ENCODE results near the gene SOX30.

The SOX30 gene

DNA sequence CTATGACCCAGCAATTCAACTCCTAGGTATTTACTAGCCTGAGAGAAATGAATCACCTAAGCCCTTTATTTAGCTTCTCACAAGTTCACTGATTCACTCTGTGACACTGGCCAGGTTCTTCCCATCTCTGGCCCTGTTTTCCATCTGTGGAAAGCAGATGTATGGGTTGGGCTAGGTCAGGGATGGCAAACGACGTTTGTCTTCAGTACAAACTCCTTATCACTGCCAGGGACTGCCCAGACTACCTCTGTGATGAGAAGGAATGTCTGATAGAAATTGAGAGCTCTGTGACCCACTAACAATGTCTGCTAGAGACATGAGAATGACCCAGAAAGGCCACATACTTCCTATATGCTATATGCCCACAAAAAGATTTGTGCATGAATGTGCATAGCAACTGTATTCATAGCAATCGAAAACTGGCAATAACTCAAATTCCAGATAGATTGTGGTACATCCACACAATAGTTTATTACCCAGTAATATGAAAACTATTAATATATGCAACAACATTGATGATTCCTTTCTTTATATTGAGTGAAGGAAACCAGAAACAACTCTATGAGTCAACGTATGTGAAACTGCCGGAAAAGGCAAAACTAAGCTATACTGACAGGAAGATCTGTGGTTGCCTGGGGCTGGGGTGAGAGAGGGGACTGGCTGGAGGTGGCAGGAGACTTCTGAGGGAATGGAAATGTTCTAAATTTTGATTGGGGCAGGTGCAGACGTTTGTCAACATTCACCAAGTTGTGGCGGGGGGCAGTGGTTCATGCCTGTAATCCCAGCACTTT lies 44.7 kb downstream of the SOX30 start:
- no peak for DNase-seq (ENCODE audit: low spot score)

- no peak for DNase-seq (ENCODE audit: low spot score)
These were observed 46.2 kb downstream of the SOX30 start for GRCh38 chr5:157606046-157606445.

- DNase-seq (ENCODE audit: low spot score), result no peak
These were observed 48.7 kb downstream of the SOX30 start for GRCh38 chr5:157603333-157604190.

- no peak for DNase-seq (ENCODE audit: low spot score)
These were observed 49.7 kb downstream of the SOX30 start for GRCh38 chr5:157602505-157602904.

- DNase-seq (ENCODE audit: low spot score), result no peak
These were observed 52.0 kb downstream of the SOX30 start for GRCh38 chr5:157600252-157600651.

DNA sequence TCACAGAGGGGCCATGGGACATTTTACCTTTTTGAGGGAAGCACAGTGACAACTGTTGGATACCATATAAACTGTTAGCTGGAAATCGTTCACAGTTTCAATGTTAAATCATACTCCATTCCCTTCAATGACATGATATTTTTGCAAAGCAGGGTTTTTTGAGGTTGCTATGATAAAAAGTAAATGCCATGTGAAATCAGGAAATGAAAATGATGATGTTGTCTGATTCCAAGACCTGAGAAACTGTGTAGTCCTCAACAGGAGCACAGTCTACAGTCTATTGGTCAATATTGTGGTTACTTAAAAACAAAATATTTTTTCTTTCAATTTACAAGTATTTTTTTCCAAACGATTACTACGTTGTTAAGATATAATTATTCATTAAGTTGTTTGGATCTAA lies 52.7 kb downstream of the SOX30 start:
- DNase-seq (ENCODE audit: low spot score), result no peak

- DNase-seq (ENCODE audit: low spot score), result no peak
These were observed 53.8 kb downstream of the SOX30 start for GRCh38 chr5:157598350-157598936.

DNA sequence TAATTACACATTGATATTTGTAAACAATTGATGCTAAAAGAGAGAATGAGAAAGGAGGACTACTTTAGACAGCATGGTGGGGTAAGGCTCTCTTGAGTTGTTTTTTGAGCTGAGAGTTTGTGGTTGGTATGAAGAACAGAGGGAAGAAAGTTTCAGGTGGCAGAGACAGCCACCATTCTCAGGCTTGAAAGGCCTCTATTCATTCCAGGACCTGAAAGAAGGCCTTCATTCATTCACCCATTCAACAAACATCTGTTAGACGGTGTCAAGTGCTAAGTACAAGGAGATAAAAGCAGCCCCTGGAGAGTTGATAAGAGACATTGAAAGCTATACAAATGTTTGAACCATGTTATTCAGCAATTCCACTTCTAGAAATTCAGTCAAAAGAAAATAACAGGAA lies 55.0 kb downstream of the SOX30 start:
- DNase-seq (ENCODE audit: low spot score), result no peak

DNA sequence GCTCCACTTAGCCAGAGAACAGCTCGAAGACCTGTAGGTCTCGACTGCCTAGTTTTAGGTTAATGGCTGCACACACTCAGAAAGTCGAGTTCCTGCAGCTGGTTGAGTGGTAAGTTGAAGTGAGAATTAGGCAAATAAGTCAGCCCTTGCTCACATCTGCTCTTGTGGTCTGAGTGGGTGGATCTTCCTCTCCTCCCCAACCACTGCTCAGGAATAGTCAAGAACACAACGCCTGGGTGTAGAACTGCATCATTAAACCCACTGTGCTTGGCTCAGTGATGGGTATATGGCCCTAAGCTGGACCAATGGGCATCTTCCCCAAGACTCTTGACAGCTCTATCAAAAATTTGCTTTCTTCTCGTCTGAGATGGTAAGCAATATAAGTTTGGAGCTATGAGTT lies 55.8 kb downstream of the SOX30 start:
- no peak for DNase-seq (ENCODE audit: low spot score)

DNA sequence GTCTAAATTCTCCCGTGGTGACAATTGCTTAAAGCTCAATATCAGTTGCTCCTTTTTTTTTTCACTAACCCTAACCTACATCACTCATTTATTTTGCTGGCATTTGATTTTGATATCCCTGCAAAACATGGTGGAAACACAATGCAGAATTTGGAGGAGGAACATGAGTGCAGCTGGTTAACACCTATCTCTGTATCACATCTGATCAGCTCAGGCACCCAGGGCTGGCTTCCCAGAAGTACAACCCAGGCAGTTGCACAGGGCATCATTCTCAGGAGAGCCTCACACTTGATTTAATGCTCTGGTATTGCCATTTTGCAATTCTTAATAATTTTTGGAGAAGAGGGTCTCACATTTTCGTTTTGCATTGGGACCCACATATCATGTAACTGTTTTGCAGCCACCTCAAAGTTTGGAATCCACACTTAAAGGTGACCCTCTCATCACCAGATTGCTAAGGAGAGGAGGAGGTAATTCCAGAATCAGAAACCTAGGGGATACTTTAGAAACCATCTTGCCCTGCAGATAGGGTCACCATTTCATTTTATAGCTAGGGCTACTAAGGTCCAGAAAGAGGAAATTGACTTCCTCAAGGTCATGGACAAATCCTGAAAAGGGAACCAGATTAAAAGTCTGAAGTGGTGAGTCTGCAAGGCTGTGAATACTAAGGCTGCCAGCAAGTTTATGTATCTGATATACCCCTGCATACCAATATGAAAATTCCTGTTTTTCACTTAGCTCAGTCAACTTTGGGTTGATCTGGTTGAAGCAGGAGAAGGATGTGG lies 57.4 kb downstream of the SOX30 start:
- DNase-seq (ENCODE audit: low spot score), result no peak

- no peak for DNase-seq (ENCODE audit: low spot score)
These were observed 58.0 kb downstream of the SOX30 start for GRCh38 chr5:157594257-157594656.

DNA sequence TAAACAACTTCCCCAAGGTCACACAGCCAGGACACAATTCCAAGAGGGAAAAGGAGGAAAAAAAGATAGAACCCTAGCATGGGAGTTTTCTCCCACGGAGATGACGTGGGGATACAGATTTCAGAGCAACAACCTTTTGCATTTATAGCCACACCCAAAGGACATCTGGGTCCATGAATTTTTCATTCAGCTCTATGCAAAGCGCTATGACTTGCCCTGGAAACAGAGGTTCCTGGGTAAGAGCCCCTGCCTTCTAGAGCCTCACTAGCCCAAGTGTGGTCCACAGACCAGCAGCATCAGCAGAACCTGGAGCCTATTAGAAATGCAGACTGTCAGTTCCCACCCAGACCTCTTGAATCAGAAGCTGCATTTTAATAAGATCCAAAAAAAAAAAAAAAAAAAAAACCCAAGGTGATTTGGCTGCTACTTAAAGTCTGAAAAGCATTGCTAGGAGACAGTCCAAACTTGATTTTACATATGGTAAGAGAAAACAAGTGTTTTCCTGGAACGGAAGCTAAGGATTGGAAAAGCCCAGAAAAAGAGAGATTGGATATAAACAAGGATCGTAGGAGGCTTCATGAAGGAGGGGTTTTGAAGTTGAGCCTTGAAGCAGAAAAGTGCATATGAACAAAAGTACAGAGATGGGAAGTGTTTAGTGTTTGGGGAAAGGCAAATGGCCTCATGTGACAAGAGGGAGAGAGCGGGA lies 59.0 kb downstream of the SOX30 start:
- no peak for DNase-seq (ENCODE audit: low spot score)

- DNase-seq (ENCODE audit: low spot score), result no peak
These were observed 59.6 kb downstream of the SOX30 start for GRCh38 chr5:157592594-157592993.

- no peak for DNase-seq (ENCODE audit: low spot score)
These were observed 61.8 kb downstream of the SOX30 start for GRCh38 chr5:157590478-157590877.

- DNase-seq (ENCODE audit: low spot score), result no peak
These were observed 67.6 kb downstream of the SOX30 start for GRCh38 chr5:157584628-157585027.

GRCh38 chr5:157582731-157583620 lies 69.3 kb downstream of the SOX30 start:
- DNase-seq (ENCODE audit: low spot score), result no peak

GRCh38 chr5:157581901-157582300 lies 70.3 kb downstream of the SOX30 start:
- DNase-seq (ENCODE audit: low spot score), result no peak

DNA sequence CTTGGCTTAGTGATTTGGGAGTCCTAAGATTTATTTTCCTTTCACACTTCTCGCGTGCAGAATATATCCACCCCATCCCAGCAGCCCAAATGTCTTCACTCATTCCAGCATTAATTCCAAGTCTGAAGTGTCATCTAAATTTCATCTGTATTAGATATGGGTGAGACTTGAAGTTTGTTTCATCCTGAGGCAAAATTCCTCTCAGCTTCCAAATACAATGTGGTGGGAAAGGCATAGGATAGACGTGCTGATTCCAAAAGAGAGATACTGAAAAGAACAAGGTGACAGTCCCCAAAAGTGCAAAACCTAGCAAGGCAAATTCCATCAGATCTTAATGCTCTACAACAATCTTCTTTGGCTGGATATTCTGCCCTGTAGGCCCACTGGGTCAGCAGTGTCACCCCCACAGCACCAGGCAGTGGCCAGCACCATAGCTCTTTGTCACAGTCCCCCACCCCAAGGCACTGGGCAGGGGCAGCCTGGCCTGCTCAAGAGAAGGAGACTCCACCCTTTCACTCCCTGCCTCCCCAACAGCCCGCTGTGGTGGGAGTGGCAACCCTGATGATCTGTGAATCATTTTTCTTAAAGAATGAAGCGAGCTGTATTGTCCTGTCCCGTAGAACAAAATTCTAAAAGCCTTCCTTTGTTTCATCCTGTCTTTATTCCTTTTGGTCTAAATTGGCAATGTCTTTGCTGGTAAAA lies 74.0 kb downstream of the SOX30 start:
- DNase-seq (ENCODE audit: low spot score), result no peak

- no peak for DNase-seq (ENCODE audit: low spot score)
These were observed 75.6 kb downstream of the SOX30 start for GRCh38 chr5:157576678-157577077.
